ENCODE measurements around the gene DNAJB14. TPM values are rescaled to one million over a fixed set of nuclear protein-coding genes. Genes with fewer than 3 reads are reported as not detected.
"Not testable (repeated sequence)": the region's sequence is repeated elsewhere in the genome, so short reads cannot be mapped to it uniquely, and the experiment has no call there.

DNAJB14 gene
- total RNA-seq, 6 experiments from 2014 or later, result 54.1 to 72.8 (median 57.8) TPM

DNA sequence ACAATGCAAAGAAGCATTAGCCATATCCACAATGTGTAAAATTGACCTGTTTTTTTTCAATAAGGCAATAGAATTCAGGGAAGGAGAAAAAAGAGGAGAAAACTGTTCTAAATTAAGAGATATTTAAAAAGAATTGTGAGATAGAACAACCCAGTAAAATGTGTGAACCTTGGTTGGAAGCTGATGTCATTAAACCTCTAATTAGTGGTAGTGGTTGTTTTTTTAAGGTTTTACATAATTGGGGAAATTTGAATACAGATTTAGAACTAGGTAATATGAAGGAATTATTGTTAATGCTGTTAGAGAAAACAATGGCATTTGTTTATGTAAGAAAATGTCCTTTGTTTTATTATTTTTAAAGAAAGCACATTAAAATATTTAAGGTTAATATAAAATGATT, 18.8 kb upstream of the DNAJB14 start:
- Mint-ChIP-seq H3K27me3 (ENCODE audit: insufficient read depth) (no peaks in the 10 kb centered on the region; the same call in 1 of the 2 replicates), H3K4me1 (ENCODE audit: low read depth) (peaks cover 71% of the 10 kb centered on the region), H3K27ac (no peak overlapping the region), H3K4me3 (no peak overlapping the region), H3K36me3 (ENCODE audit: low read depth) (no peaks in the 10 kb centered on the region), H3K9me3 (no peaks in the 10 kb centered on the region)
- no peak for DNase-seq
- TF ChIP-seq, protein P1, sequence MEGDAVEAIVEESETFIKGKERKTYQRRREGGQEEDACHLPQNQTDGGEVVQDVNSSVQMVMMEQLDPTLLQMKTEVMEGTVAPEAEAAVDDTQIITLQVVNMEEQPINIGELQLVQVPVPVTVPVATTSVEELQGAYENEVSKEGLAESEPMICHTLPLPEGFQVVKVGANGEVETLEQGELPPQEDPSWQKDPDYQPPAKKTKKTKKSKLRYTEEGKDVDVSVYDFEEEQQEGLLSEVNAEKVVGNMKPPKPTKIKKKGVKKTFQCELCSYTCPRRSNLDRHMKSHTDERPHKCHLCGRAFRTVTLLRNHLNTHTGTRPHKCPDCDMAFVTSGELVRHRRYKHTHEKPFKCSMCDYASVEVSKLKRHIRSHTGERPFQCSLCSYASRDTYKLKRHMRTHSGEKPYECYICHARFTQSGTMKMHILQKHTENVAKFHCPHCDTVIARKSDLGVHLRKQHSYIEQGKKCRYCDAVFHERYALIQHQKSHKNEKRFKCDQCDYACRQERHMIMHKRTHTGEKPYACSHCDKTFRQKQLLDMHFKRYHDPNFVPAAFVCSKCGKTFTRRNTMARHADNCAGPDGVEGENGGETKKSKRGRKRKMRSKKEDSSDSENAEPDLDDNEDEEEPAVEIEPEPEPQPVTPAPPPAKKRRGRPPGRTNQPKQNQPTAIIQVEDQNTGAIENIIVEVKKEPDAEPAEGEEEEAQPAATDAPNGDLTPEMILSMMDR (IDR thresholded peaks at IDR 0.05), result no peak

DNA sequence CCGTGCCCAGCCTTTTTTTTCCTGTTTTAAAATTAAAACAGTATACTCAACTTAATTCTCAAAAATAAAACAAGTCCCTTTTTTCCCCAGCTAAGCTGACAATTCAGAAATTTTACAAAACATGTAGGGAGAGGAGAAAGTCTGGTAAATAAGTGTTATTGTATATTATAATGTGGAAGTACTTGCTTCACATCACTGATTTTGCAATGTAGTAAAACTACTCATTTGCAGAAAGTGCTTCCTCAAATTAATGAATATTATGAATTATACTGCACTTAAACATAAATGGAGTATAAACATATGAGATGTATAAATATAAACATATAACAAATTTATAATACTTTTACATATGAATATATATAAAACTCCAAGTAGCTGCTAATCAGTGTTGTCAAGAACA, 15.3 kb upstream of the DNAJB14 start:
- Mint-ChIP-seq H3K36me3 (ENCODE audit: low read depth) (peaks cover 12% of the 10 kb centered on the region), H3K9me3 (peaks cover 6% of the 10 kb centered on the region; the same call in 1 of the 2 replicates), H3K4me1 (ENCODE audit: low read depth) (peaks cover 53% of the 10 kb centered on the region), H3K27ac (no peak overlapping the region), H3K27me3 (ENCODE audit: insufficient read depth) (no peaks in the 10 kb centered on the region; the same call in 1 of the 2 replicates), H3K4me3 (no peak overlapping the region)
- DNase-seq, result no peak
- TF ChIP-seq, protein P1 (IDR thresholded peaks at IDR 0.05), result no peak

DNA sequence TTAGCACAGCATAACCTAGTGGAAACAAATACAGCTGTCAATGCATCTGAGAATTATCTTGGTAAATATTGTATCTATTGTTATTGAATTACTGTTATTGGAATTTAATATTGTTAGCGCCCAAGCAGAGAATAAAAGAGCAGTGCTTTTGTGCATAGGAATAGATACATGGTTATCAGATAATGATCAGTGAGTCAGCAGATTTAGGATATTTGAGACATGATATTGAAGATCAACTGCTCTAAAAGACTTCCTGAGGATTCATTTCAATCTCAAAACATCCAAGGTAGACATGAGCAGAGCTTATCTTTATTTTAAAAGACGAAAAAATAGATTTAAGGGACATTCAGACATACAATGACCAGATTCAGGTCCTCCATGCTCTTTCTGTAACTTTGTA, 14.2 kb upstream of the DNAJB14 start:
- Mint-ChIP-seq H3K27me3 (ENCODE audit: insufficient read depth) (no peaks in the 10 kb centered on the region; the same call in 1 of the 2 replicates), H3K9me3 (peaks cover 6% of the 10 kb centered on the region; the same call in 1 of the 2 replicates), H3K4me1 (ENCODE audit: low read depth) (peaks cover 43% of the 10 kb centered on the region), H3K4me3 (no peak overlapping the region), H3K27ac (peak overlapping the region; percentile 79), H3K36me3 (ENCODE audit: low read depth) (peaks cover 23% of the 10 kb centered on the region)
- TF ChIP-seq, protein P1 (IDR thresholded peaks at IDR 0.05), result no peak
- DNase-seq, result no peak

DNA sequence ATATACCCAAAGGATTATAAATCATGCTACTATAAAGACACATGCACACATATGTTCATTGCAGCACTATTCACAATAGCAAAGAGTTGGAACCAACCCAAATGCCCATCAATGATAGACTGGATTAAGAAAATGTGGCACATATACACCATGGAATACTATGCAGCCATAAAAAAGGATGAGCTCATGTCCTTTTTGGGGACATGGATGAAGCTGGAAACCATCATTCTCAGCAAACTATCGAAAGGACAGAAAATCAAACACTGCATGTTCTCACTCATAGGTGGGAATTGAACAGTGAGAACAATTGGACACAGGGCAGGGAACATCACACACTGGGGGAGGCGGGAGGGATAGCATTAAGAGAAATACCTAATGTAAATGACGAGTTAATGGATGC, 11.8 kb upstream of the DNAJB14 start:
- not testable (repeated sequence) for DNase-seq; H3K4me3 Mint-ChIP-seq; H3K27ac Mint-ChIP-seq; H3K27me3 Mint-ChIP-seq (ENCODE audit: insufficient read depth); H3K9me3 Mint-ChIP-seq
- Mint-ChIP-seq H3K4me1 (ENCODE audit: low read depth) (peaks cover 28% of the 10 kb centered on the region), H3K36me3 (ENCODE audit: low read depth) (peaks cover 23% of the 10 kb centered on the region)

DNA sequence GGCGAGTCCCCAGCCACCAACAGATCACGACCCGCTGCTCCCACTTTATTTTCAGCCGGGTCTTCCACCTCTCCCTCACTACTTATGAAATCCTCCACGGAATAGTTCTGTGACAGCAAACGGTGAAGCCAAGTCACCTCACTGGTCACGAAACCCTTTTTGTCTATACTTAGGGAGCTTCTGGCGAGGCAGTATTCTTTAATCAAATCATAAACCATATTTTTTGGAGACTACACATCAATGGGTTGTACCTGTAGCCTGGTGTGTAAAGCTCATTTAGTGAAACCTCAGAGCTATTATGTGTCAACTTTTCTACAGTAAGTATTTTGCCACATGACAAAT, 4.5 kb upstream of the DNAJB14 start:
- peaks cover 26% of the 10 kb centered on the region for H3K4me1 Mint-ChIP-seq (ENCODE audit: low read depth)
- H3K9me3 Mint-ChIP-seq, result no peaks in the 10 kb centered on the region; the same call in 1 of the 2 replicates
- H3K36me3 Mint-ChIP-seq (ENCODE audit: low read depth), result peaks cover 12% of the 10 kb centered on the region
- TF ChIP-seq, protein P1 (IDR thresholded peaks at IDR 0.05), result no peak
- H3K4me3 Mint-ChIP-seq, result no peak overlapping the region
- peaks cover 6% of the 10 kb centered on the region for H3K27me3 Mint-ChIP-seq (ENCODE audit: insufficient read depth)
- no peak overlapping the region for H3K27ac Mint-ChIP-seq
- no peak for DNase-seq

DNA sequence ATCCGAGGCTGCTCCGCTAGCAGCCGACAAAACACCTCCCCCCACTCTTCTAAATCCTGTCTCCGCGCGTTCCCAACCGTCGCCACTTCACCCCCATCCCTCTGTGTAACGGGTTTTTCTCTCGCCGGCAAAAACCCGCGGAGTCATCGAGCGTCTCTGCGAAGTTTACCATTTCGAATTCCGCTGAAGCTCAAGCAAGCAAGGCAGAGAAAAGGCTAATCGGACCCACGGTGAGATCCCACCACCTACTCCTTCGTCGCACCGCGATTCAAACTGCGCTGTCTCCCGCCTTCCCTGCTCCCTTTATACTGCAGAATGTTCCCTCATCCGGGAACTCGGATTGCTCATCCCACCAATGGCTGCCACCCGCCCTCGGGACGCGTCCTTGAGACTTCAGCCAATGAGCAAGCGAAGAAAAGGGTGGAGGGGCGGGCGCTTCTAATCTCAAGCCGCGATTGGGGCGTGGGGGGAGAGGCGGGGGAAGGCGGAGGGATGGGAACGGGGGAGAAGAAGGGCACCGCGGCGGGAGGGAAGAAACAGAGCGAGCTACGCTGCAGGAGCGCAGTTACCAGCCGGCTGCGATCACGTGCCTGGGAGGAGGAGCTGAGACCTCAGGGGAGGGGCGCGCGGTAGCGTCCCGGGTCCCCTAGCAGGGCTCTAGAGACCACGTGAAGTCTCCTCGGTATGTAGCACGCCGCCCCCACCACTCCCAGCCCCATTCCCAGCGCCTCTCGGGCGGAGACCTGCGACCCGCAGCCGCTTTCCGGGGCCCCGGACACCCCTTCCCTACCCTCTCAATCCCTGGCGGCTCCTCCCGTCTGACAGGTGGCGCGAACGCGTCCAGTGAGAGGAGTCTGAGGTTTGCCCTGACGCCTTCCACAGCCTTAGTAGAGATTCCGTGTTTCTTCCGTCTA, 3.8 kb upstream of the DNAJB14 start, which contains the start of gene H2AZ1:
TSS of gene H2AZ1 (minus strand) at position 277 of the 914 bp plus-strand sequence. CDS start at position 172, 105 bp downstream.
- DNase-seq, result peak; percentile 99
- Mint-ChIP-seq H3K27me3 (ENCODE audit: insufficient read depth) (peaks cover 8% of the 10 kb centered on the region), H3K36me3 (ENCODE audit: low read depth) (peaks cover 16% of the 10 kb centered on the region), H3K27ac (no peak within 1 kb of the TSS), H3K4me1 (ENCODE audit: low read depth) (peaks cover 31% of the 10 kb centered on the region), H3K4me3 (no peak within 1 kb of the TSS), H3K9me3 (no peaks in the 10 kb centered on the region)
- TF ChIP-seq, protein P1 (IDR thresholded peaks at IDR 0.05), result no peak

Data from HFFc6 (cell line).